Measurements from ENCODE around the gene SPINK5. TPM values are rescaled to one million over a fixed set of nuclear protein-coding genes. Genes with fewer than 3 reads are reported as not detected.

SPINK5 gene
- total RNA-seq, 1 donor from 2014 or later, result 3.4 TPM

GRCh38 chr5:148084269-148084668 is 20.5 kb downstream of the SPINK5 start:
- H3K4me1 Mint-ChIP-seq (ENCODE audit: unreplicated experiment), result no peaks in the 10 kb centered on the region
- peaks cover 4% of the 10 kb centered on the region for H3K36me3 Mint-ChIP-seq (ENCODE audit: unreplicated experiment)
- TF ChIP-seq CTCF (IDR thresholded peaks at IDR 0.05), result no peak
- H3K27me3 Mint-ChIP-seq (ENCODE audit: unreplicated experiment), result no peaks in the 10 kb centered on the region
- no peak for DNase-seq (ENCODE audit: extremely low spot score, unreplicated experiment)
- peaks cover 5% of the 10 kb centered on the region for H3K9me3 Mint-ChIP-seq (ENCODE audit: unreplicated experiment)
- H3K27ac Mint-ChIP-seq (ENCODE audit: unreplicated experiment), result no peak overlapping the region
- H3K4me3 Mint-ChIP-seq (ENCODE audit: unreplicated experiment), result no peak overlapping the region

- Mint-ChIP-seq H3K4me1 (ENCODE audit: unreplicated experiment) (no peaks in the 10 kb centered on the region), H3K27ac (ENCODE audit: unreplicated experiment) (no peak overlapping the region), H3K4me3 (ENCODE audit: unreplicated experiment) (no peak overlapping the region), H3K27me3 (ENCODE audit: unreplicated experiment) (no peaks in the 10 kb centered on the region), H3K36me3 (ENCODE audit: unreplicated experiment) (peaks cover 4% of the 10 kb centered on the region), H3K9me3 (ENCODE audit: unreplicated experiment) (peaks cover 5% of the 10 kb centered on the region)
- TF ChIP-seq CTCF (IDR thresholded peaks at IDR 0.05), result no peak
- no peak for DNase-seq (ENCODE audit: extremely low spot score, unreplicated experiment)
These were observed 21.5 kb downstream of the SPINK5 start for GRCh38 chr5:148085310-148085709.

- no peak for TF ChIP-seq CTCF (IDR thresholded peaks at IDR 0.05)
- peaks cover 5% of the 10 kb centered on the region for H3K9me3 Mint-ChIP-seq (ENCODE audit: unreplicated experiment)
- no peak overlapping the region for H3K4me3 Mint-ChIP-seq (ENCODE audit: unreplicated experiment)
- DNase-seq (ENCODE audit: extremely low spot score, unreplicated experiment), result no peak
- H3K36me3 Mint-ChIP-seq (ENCODE audit: unreplicated experiment), result peaks cover 4% of the 10 kb centered on the region
- no peaks in the 10 kb centered on the region for H3K4me1 Mint-ChIP-seq (ENCODE audit: unreplicated experiment)
- H3K27me3 Mint-ChIP-seq (ENCODE audit: unreplicated experiment), result no peaks in the 10 kb centered on the region
- H3K27ac Mint-ChIP-seq (ENCODE audit: unreplicated experiment), result no peak overlapping the region
These were observed 22.4 kb downstream of the SPINK5 start for GRCh38 chr5:148085977-148086705.

GRCh38 chr5:148090146-148090772 is 26.5 kb downstream of the SPINK5 start:
- Mint-ChIP-seq H3K4me1 (ENCODE audit: unreplicated experiment) (peaks cover 4% of the 10 kb centered on the region), H3K27me3 (ENCODE audit: unreplicated experiment) (no peaks in the 10 kb centered on the region), H3K9me3 (ENCODE audit: unreplicated experiment) (no peaks in the 10 kb centered on the region), H3K27ac (ENCODE audit: unreplicated experiment) (no peak overlapping the region), H3K36me3 (ENCODE audit: unreplicated experiment) (peaks cover 12% of the 10 kb centered on the region), H3K4me3 (ENCODE audit: unreplicated experiment) (no peak overlapping the region)
- DNase-seq (ENCODE audit: extremely low spot score, unreplicated experiment), result no peak
- TF ChIP-seq CTCF (IDR thresholded peaks at IDR 0.05), result no peak

GRCh38 chr5:148090773-148091250 is 27.0 kb downstream of the SPINK5 start:
- H3K4me1 Mint-ChIP-seq (ENCODE audit: unreplicated experiment), result peaks cover 4% of the 10 kb centered on the region
- peaks cover 17% of the 10 kb centered on the region for H3K36me3 Mint-ChIP-seq (ENCODE audit: unreplicated experiment)
- no peaks in the 10 kb centered on the region for H3K27me3 Mint-ChIP-seq (ENCODE audit: unreplicated experiment)
- no peaks in the 10 kb centered on the region for H3K9me3 Mint-ChIP-seq (ENCODE audit: unreplicated experiment)
- no peak overlapping the region for H3K4me3 Mint-ChIP-seq (ENCODE audit: unreplicated experiment)
- DNase-seq (ENCODE audit: extremely low spot score, unreplicated experiment), result no peak
- H3K27ac Mint-ChIP-seq (ENCODE audit: unreplicated experiment), result no peak overlapping the region
- no peak for TF ChIP-seq CTCF (IDR thresholded peaks at IDR 0.05)

Data from osteocyte (in vitro differentiated cells).